Erythroblast (primary cell): Measurements from ENCODE around the gene THSD1.

ENCODE experiments used
- GATA1 ChIP-seq: IDR thresholded peaks from 2 replicates; pipeline ENCODE4 v1.6.1; 2011; ENCODE audit warnings: low read depth, mild to moderate bottlenecking, control low read depth, low read length, moderate library complexity
- POLR2A ChIP-seq: IDR thresholded peaks from 2 replicates; pipeline ENCODE4 v1.6.1; 2011; ENCODE audit warnings: mild to moderate bottlenecking, low read length

DNA sequence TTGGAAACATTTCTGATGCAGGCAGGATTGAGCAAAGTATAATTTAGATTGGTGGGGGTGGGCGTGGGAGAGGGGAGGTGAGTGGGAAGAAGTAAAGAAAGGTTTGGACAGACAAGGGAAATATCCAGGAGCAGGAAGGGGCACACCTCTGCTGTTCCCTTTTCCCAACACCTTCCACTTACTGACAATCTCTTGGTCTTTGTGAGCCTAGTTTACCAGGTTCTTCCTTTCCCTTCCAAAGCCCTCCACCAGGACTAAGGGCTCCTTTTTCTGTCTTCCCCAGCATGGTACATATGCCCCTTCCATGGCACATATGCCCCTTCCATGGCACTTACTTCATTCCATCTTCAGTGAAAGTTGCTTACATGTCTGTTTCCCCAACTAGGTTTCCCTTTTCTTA lies 6.2 kb upstream of the THSD1 start:
- TF ChIP-seq POLR2A (no peak), GATA1 (no peak)
